Left lung (tissue), 10 donors: ENCODE results near the gene RNF213. TPM values are rescaled to one million over a fixed set of nuclear protein-coding genes. Genes with fewer than 3 reads are reported as not detected.

Source experiments
- ATAC-seq: fragments of 200-7000 bp; cut with Tn5 transposase; one replicate; pipeline ENCODE4 v1.9.1; 2020; ENCODE audit warnings: moderate library complexity
- DNase-seq, 4 donors: peaks; one replicate each; pipeline ENCODE4 v3.0.0-alpha.2; 2013 to 2020
- H3K27ac ChIP-seq, 2 donors: fragments of 200-600 bp; sonication (generic) in 1 of 2; one replicate each; pipeline versions ENCODE4 v1.5.0 to v1.8.0; 2020 to 2021
- H3K27me3 ChIP-seq, 2 donors: fragments of 200-600 bp; sonication (generic) in 1 of 2; one replicate each; pipeline versions ENCODE4 v1.5.0 to v1.8.0; 2020 to 2021
- H3K36me3 ChIP-seq, 2 donors: fragments of 200-600 bp; sonication (generic) in 1 of 2; one replicate each; pipeline versions ENCODE4 v1.5.0 to v1.8.0; 2020 to 2021
- H3K4me1 ChIP-seq, 2 donors: fragments of 200-600 bp; one replicate each; pipeline ENCODE4 v1.8.0; 2021
- H3K4me3 ChIP-seq, 2 donors: fragments of 200-600 bp; sonication (generic) in 1 of 2; one replicate each; pipeline versions ENCODE4 v1.5.0 to v1.8.0; 2020 to 2021; ENCODE audit warnings: mild to moderate bottlenecking in 1 of 2
- H3K9me3 ChIP-seq, 2 donors: fragments of 200-600 bp; sonication (generic) in 1 of 2; one replicate each; pipeline versions ENCODE4 v1.5.0 to v1.8.0; 2020 to 2021
- intact Hi-C, 2 donors: fragments of 100-400 bp; cut with DNase I; formaldehyde crosslinking; loops; one replicate each; pipeline versions ENCODE4 v1.11.2 to v1.14.2; 2022
- polyA plus RNA-seq, 6 donors: library from polyadenylated mRNA; unstranded; fragments of 120-200 nt; gene quantifications; one replicate each; pipeline ENCODE4 v1.2.1, GENCODE V29; 2013; ENCODE audit not compliant: insufficient read length in 6 of 6
- total RNA-seq, 2 donors: library from RNA; stranded (reverse); fragmentation: NEBNext Ultra II Directional; extraction: Animal tissue kit (Norgen Biotek cat#: 25700); gene quantifications; one replicate each; pipeline ENCODE4 v1.2.1, GENCODE V29; 2021
- TF ChIP-seq, protein P1 (sequence below), 2 donors: fragments of 200-600 bp; sonication (generic) in 1 of 2; IDR thresholded peaks; one replicate each; pipeline versions ENCODE4 v1.5.0 to v1.8.0; 2021; ENCODE audit warnings: antibody characterized with exemption in 2 of 2
- donor health status: DM: no; HTN: yes; CAD: no.
- donor health status: DM: no; HTN: no; CAD: no.

Gene RNF213
- total and polyA plus RNA-seq, 8 donors = 89.0 to 264 (median 103) TPM

DNA sequence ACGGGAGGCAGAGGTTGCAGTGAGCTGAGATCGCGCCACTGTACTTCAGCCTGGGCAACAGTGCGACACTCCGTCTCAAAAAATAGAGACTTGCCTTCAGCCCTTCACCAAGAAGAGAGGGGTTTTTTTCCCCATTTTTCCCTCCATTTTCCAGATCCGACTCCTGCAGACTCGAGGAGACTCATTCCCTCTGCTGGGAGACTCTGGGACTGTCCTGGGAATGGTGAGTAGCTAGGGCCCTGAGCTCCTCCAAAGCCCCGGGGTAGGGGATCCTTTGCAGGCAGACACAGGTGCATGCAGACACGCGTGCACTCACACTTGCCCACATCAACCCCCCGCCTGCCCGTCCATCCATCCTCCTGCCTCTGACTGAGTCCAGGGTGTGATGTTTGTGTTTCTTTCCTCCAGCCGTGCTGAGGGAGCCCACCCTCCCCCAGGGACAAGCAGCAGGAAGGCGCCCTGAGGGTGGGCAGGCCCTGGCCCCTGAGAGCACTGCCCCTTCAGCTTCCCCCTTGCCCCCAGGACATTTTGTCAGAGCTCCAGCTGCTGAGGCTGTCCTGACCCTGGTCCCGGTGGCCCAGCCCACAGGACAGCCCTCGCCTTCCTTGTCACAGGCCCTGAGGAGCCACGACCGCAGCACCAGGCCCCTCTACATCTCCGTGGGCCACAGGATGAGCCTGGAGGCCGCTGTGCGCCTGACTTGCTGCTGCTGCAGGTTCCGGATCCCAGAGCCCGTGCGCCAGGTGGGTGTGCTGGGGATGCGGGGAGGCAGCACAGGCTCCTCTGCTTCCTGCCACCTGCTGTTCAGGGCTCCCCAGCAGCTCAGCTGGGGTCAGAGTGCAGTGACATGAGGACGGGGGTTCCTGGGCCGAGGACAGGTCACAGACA, 164.5 kb downstream of the RNF213 start:
- Histone ChIP-seq H3K36me3 (peaks cover 0 to 6% of the 10 kb centered on the region in 2 donors), H3K4me1 (peaks cover 0 to 12% of the 10 kb centered on the region in 2 donors), H3K27ac (no peak overlapping the region), H3K9me3 (no peaks in the 10 kb centered on the region), H3K4me3 (no peak overlapping the region), H3K27me3 (no peaks in the 10 kb centered on the region)
- TF ChIP-seq, protein P1, sequence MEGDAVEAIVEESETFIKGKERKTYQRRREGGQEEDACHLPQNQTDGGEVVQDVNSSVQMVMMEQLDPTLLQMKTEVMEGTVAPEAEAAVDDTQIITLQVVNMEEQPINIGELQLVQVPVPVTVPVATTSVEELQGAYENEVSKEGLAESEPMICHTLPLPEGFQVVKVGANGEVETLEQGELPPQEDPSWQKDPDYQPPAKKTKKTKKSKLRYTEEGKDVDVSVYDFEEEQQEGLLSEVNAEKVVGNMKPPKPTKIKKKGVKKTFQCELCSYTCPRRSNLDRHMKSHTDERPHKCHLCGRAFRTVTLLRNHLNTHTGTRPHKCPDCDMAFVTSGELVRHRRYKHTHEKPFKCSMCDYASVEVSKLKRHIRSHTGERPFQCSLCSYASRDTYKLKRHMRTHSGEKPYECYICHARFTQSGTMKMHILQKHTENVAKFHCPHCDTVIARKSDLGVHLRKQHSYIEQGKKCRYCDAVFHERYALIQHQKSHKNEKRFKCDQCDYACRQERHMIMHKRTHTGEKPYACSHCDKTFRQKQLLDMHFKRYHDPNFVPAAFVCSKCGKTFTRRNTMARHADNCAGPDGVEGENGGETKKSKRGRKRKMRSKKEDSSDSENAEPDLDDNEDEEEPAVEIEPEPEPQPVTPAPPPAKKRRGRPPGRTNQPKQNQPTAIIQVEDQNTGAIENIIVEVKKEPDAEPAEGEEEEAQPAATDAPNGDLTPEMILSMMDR (IDR thresholded peaks at IDR 0.05) = no peak
- DNase-seq = peak in 1 of 4 donors; percentile 64
- intact Hi-C loops = loop anchor here in 1 of 2 donors (5.0 to 10.0 kb wide), 2 partner anchors 150 to 557 kb away; no protein-coding TSS in a partner anchor
- ATAC-seq = no peak

DNA sequence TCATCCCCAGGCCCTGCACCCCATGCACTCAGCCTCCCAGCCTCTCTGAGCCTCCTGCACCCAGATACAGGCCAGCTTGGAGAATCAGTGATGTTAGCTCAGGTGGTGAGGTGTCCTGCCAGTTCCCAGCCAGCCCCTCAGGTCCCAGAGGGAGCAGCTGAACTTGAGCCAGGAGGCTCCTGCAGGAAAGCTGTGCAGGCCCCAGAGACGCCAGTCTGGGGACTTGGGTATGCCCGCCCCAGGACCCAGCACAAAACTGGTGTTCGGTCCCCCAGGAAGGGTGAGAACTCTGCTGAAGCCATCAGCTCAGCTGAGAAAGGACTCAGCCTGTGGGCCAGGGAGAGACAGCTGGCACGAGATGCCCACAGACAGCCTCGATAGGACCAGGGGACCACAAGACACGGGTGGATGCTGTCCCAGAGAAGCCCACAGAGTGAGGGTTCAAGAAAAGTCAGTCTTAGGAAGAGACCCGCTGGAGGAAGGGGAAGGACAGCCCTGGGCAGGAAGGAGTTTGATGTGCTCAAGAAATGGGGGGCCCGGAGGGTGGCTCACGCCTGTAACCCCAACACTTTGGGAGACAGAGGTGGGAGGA, 165.3 kb downstream of the RNF213 start:
- Histone ChIP-seq H3K27ac (no peak overlapping the region), H3K4me3 (no peak overlapping the region), H3K9me3 (no peaks in the 10 kb centered on the region), H3K27me3 (no peaks in the 10 kb centered on the region), H3K36me3 (peaks cover 0 to 6% of the 10 kb centered on the region in 2 donors), H3K4me1 (peaks cover 0 to 12% of the 10 kb centered on the region in 2 donors)
- intact Hi-C loops = loop anchor here in 1 of 2 donors (5.0 to 10.0 kb wide), 2 partner anchors 149 to 556 kb away; no protein-coding TSS in a partner anchor
- DNase-seq (peak in 1 of 4 donors; percentile 49), ATAC-seq (no peak)
- TF ChIP-seq, protein P1 (IDR thresholded peaks at IDR 0.05) = no peak

DNA sequence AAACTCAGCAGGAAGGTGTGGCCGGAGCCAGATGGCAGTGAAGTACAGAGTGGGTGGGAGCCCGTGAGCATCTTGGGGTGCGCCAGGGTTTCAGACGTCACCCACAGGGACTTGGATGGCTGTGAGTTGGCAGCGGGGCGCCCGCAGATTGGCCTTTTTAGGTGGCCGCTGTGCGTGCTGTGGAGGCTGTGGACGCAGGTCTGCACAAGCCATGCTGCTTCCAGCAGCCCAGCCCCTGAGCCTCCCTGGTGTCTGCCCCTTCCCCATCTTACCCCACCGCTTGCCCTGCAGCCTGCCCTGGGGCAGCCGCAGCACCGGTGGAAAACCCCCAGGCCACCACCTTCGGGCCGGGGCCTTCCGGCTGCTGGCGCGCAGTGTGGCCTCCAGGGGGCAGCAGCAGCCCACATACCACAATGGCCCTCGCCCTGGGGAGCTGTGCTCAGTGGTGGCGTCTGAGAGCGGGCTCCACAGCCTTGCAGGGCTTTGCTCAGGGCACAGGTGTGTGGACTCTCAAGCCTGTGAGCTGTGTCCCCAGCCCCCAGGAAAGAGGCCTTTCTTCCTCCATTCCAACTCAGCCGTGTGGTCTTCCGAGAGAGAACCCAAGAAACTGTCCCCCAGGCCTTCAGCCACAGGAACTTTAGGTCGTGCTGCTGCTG, 166.1 kb downstream of the RNF213 start:
- peak; percentile 96 for ATAC-seq
- Histone ChIP-seq H3K4me3 (no peak overlapping the region), H3K4me1 (peaks cover 0 to 12% of the 10 kb centered on the region in 2 donors), H3K9me3 (no peaks in the 10 kb centered on the region), H3K36me3 (peaks cover 0 to 6% of the 10 kb centered on the region in 2 donors), H3K27me3 (no peaks in the 10 kb centered on the region), H3K27ac (no peak overlapping the region)
- peak; percentile 43 to 96 (median 70) for DNase-seq
- TF ChIP-seq, protein P1 (IDR thresholded peaks at IDR 0.05) = peak; percentile 93 to 99
- intact Hi-C loops = loop anchor here in 1 of 2 donors (5.0 to 10.0 kb wide), 2 partner anchors 148 to 556 kb away; no protein-coding TSS in a partner anchor

DNA sequence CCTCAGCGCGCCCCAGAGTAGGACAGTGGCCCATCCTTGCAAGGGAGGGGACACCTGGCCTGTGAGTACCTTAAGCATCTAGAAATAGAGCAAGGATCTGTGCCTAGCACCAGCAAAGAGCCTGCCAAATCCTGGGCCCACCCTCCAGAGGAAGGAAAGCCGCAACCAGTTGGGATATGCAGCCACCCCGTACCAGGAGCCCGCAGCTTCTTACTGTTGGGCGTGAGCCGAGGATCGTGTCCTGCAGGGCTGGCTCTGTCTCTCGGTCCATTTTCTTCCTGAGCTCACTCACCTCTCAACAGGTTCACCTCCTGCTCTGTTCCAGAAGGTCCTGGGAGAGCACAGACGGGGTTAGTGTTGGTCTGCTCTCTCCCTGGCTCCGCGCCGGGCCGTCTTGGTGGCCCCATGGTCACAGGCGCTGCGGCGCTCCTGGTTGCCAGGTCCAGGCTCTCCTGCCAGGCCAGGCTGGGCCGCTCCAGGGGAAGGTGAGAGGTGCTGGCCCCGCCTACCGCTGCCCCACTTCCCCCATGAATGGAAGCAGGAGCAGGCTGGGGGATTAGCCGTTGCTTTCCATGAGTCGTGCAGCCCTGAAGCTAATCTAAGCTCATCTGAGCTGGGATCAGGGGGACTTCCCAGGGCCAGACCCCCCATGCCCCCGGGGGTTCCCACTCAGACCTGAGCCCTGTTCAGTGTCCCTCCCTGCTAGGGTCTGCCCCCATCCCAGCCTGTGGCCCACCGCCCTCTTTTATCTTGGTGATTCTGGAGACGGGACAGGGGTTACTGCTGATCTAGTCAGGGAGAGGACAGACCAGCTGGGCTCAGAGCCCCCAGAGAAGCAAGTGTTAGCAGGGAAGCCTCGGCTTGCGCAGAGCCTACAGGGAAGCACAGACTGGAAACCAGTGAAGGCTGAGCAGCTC, 167.0 kb downstream of the RNF213 start:
- peak in 1 of 4 donors; percentile 74 for DNase-seq
- intact Hi-C loops = loop anchor here in 1 of 2 donors (5.0 to 10.0 kb wide), 2 partner anchors 147 to 555 kb away; no protein-coding TSS in a partner anchor
- no peak for ATAC-seq
- H3K27me3 ChIP-seq = no peaks in the 10 kb centered on the region
- no peaks in the 10 kb centered on the region for H3K9me3 ChIP-seq
- TF ChIP-seq, protein P1 (IDR thresholded peaks at IDR 0.05) = no peak
- H3K4me3 ChIP-seq = no peak overlapping the region
- peaks cover 0 to 6% of the 10 kb centered on the region in 2 donors for H3K36me3 ChIP-seq
- peaks cover 0 to 12% of the 10 kb centered on the region in 2 donors for H3K4me1 ChIP-seq
- H3K27ac ChIP-seq = no peak overlapping the region
